GM12878 (cell line): ENCODE results near the gene SUZ12. TPM values are rescaled to one million over a fixed set of nuclear protein-coding genes. Genes with fewer than 3 reads are reported as not detected.
"Not testable (repeated sequence)": the region's sequence is repeated elsewhere in the genome, so short reads cannot be mapped to it uniquely, and the experiment has no call there.

ENCODE experiments used
- ATAC-seq: fragments of 200-7000 bp; cut with Tn5 transposase; 3 replicates; pipeline ENCODE4 v1.9.1; 2020; ENCODE audit warnings: mild to moderate bottlenecking, moderate library complexity
- BruUV-seq: library from RNA; stranded (reverse); fragments of 400-500 nt; replicated peaks from 2 replicates; lab custom pipeline; 2021; lab: Mats Ljungman, UMichigan
- CTCF ChIA-PET: fragments of 300-600 bp; sonication (Branson Sonifier 250); formaldehyde crosslinking; extraction: SDS; loops from one replicate; lab custom pipeline; 2021; ENCODE audit warnings: inconsistent platforms; lab: Yijun Ruan, JAX
- POLR2A ChIA-PET: fragments of 350-600 bp; formaldehyde crosslinking; extraction: SDS; loops from one replicate; lab custom pipeline; 2021; ENCODE audit warnings: inconsistent platforms; lab: Charles Lee
- RAD21 ChIA-PET: fragments of 300-600 bp; sonication (Branson Sonifier 250); formaldehyde crosslinking; loops from one replicate; lab custom pipeline; 2023; ENCODE audit warnings: antibody characterized with exemption; ENCODE audit not compliant: unreplicated experiment; lab: Charles Lee
- SMC1A ChIA-PET: fragments of 300-600 bp; sonication (Branson Sonifier 250); formaldehyde crosslinking; loops from one replicate; lab custom pipeline; 2023; ENCODE audit not compliant: unreplicated experiment, uncharacterized antibody; lab: Charles Lee
- DNase-seq: peaks from one replicate; pipeline ENCODE4 v3.0.0-alpha.2; 2011; ENCODE audit warnings: low read depth, low spot score
- FAIRE-seq: peaks from 3 replicates; lab custom pipeline; 2011; peaks lifted over from hg19 to GRCh38; lab: Jason Lieb, UNC
- H2AFZ ChIP-seq: 2 replicates; pipeline ENCODE4 v1.6.0; 2011; ENCODE audit warnings: low read depth, low read length, control low read depth; ENCODE audit not compliant: control insufficient read depth
- H3K27ac ChIP-seq: 2 replicates; pipeline ENCODE4 v1.5.1; 2011; ENCODE audit warnings: control low read depth; ENCODE audit not compliant: control insufficient read depth, insufficient read depth
- H3K27me3 ChIP-seq, 2 experiments: replicated peaks in 1 of 2; 2 replicates each; pipeline versions ENCODE4 v1.6.0 to v1.6.1; 2011; ENCODE audit warnings: low read length in 1 of 2; ENCODE audit not compliant: control insufficient read depth in 2 of 2, insufficient read depth in 2 of 2
- H3K36me3 ChIP-seq, 2 experiments: 2 replicates each; pipeline ENCODE4 v1.5.1; 2011; ENCODE audit warnings: low read length in 1 of 2; ENCODE audit not compliant: control insufficient read depth in 2 of 2, insufficient read depth in 2 of 2
- H3K4me1 ChIP-seq: 2 replicates; pipeline ENCODE4 v1.6.1; 2011; ENCODE audit warnings: mild to moderate bottlenecking, low read length, moderate library complexity, mixed read lengths; ENCODE audit not compliant: control insufficient read depth, insufficient read depth
- H3K4me2 ChIP-seq: 2 replicates; pipeline ENCODE4 v1.6.0; 2011; ENCODE audit warnings: control low read depth; ENCODE audit not compliant: control insufficient read depth, insufficient read depth
- H3K4me3 ChIP-seq: fragments of 200-600 bp; sonication (generic); 2 replicates; pipeline ENCODE4 v1.5.1; 2016
- H3K79me2 ChIP-seq: 2 replicates; pipeline ENCODE4 v1.6.0; 2011; ENCODE audit warnings: low read length; ENCODE audit not compliant: control insufficient read depth, insufficient read depth
- H3K9ac ChIP-seq: 2 replicates; pipeline ENCODE4 v1.8.0; 2011; ENCODE audit warnings: low read length, control low read depth, mixed read lengths; ENCODE audit not compliant: control insufficient read depth, insufficient read depth
- H3K9me3 ChIP-seq: replicated peaks from 3 replicates; pipeline ENCODE4 v1.5.1; 2011; ENCODE audit warnings: mild to moderate bottlenecking, low read length; ENCODE audit not compliant: control insufficient read depth, insufficient read depth
- H4K20me1 ChIP-seq: 2 replicates; pipeline ENCODE4 v1.6.0; 2011; ENCODE audit not compliant: control insufficient read depth, insufficient read depth
- WGBS: methylation state at CpG from one replicate; pipeline ENCODE4 v1.1.6; 2016; ENCODE audit warnings: low lambda C conversion rate; ENCODE audit not compliant: insufficient replicate concordance, insufficient coverage; ENCODE audit errors: missing lambda C conversion rate; 5-methylcytosine and 5-hydroxymethylcytosine counted together
- in situ Hi-C: fragments of 300-500 bp; cut with MboI; formaldehyde crosslinking; loops from 9 replicates; pipeline ENCODE4 v1.14.3; 2018; ENCODE audit warnings: mixed read lengths
- intact Hi-C: fragments of 100-400 bp; cut with micrococcal nuclease; formaldehyde crosslinking; loops from one replicate; pipeline ENCODE4 v1.14.2; 2022; ENCODE audit not compliant: unreplicated experiment
- polyA plus RNA-seq, 11 experiments: library from polyadenylated mRNA; depleted of rRNA in 4 of 11; unstranded in 6 of 11; stranded (reverse) in 5 of 11; fragments of >200 nt; fragmentation: Nextera tagmentation in 4 of 11; fragmentation: Illumina TruSeq in 1 of 11; extraction: Ambion mirVana in 4 of 11; extraction: Trizol in 1 of 11; gene quantifications; 1 replicate in 1 of 11; 2 replicates in 10 of 11; pipeline versions ENCODE4 v1.2.1 to v1.2.3, GENCODE V29; 2011 to 2016; ENCODE audit warnings: inconsistent platforms in 2 of 11, missing spikeins in 2 of 11, low read depth in 1 of 11
- small RNA-seq: library from RNA; depleted of rRNA; stranded (forward); fragments of <200 nt; gene quantifications from one replicate; pipeline ENCODE3, GENCODE V24; 2014
- total RNA-seq, 4 experiments: library from RNA; depleted of rRNA in 3 of 4; stranded (reverse); fragments of >200 nt in 3 of 4; fragmentation: Illumina TruSeq in 1 of 4; extraction: Trizol in 1 of 4; gene quantifications; 2 replicates each; pipeline versions ENCODE4 v1.2.1 to v1.2.3, GENCODE V29; 2013 to 2021

Gene SUZ12
- total and polyA plus RNA-seq, 10 of the 15 experiments (the other 5 are each of a cell fraction or from before 2014, with no cell fraction given) = 19.2 to 69.2 (median 34.5) TPM

DNA sequence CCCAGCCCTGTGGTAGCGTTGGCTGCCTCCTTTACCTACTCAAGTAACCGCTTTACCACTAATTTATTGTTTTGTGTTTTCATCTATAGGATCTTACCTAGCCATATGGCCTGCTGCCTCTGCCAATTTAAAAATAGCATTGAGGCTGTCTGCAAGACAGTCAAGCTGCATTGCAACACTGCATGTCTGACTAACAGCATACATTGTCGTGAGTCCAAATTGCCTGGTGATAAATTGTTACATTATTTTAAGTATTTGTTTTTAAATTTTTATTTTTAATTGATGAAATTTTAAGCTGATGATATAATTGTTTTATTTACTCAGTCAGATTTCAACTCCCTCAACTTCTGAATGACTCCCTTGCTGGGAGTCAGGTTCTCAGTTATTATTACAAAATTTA lies 108.8 kb downstream of the SUZ12 start:
- FAIRE-seq, in situ Hi-C loops, BruUV-seq, H3K36me3 ChIP-seq, H3K4me1 ChIP-seq, H3K27ac ChIP-seq, H3K9me3 ChIP-seq, intact Hi-C loops, SMC1A ChIA-PET, RAD21 ChIA-PET, H3K79me2 ChIP-seq, POLR2A ChIA-PET, DNase-seq, H3K4me3 ChIP-seq, H3K9ac ChIP-seq, ATAC-seq, H3K4me2 ChIP-seq, H3K27me3 ChIP-seq, H4K20me1 ChIP-seq, H2AFZ ChIP-seq: not testable (repeated sequence)
- CTCF ChIA-PET = interaction anchor here (0.7 to 1.0 kb wide), 2 partner anchors 90 to 94 kb away, joined by 3 read pairs; no protein-coding TSS in a partner anchor
- 100% methylated on average over 3 of the region's 3 CpGs for WGBS

DNA sequence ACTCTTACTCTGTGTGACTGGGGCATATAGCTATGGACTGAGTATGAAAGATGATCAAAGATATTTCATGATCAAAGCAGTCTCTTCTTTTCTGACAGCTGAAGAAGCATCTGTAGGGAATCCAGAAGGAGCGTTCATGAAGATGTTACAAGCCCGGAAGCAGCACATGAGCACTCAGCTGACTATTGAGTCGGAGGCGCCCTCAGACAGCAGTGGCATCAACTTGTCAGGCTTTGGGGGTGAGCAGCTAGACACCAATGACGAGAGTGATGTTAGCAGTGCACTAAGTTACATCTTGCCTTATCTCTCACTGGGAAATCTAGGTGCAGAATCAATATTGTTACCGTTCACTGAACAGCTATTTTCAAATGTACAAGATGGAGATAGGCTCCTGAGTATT lies 110.9 kb downstream of the SUZ12 start:
- ATAC-seq, DNase-seq, in situ Hi-C loops, POLR2A ChIA-PET, H3K36me3 ChIP-seq, H4K20me1 ChIP-seq, H3K27me3 ChIP-seq, H3K4me1 ChIP-seq, intact Hi-C loops, H3K9ac ChIP-seq, H3K4me2 ChIP-seq, RAD21 ChIA-PET, BruUV-seq, H3K4me3 ChIP-seq, H3K27ac ChIP-seq, CTCF ChIA-PET, H3K9me3 ChIP-seq, H3K79me2 ChIP-seq, SMC1A ChIA-PET, H2AFZ ChIP-seq, FAIRE-seq: not testable (repeated sequence)
- 91% methylated on average over 6 of the region's 6 CpGs for WGBS

Small RNA genes lying within 50 kb of the gene (small RNA-seq; reads per million reads assigned to genes)
- gene AC090616.4 = not detected
- 0.16 reads per million for gene RNA5SP437

Other genes with a start within 250 kb of the SUZ12 start
- 41.7 and 41.9 TPM in 2 replicates for gene COPRS, start 77.8 kb upstream of the SUZ12 start, total RNA-seq (2014; rRNA removed)
- 29.3 and 32.8 TPM in 2 replicates for gene COPRS, start 77.8 kb upstream of the SUZ12 start, total RNA-seq (2014; rRNA removed; fragmentation: Illumina TruSeq; extraction: Trizol)
- 25.6 and 31.2 TPM in 2 replicates for gene COPRS, start 77.8 kb upstream of the SUZ12 start, total RNA-seq (2021)
- gene COPRS, start 77.8 kb upstream of the SUZ12 start, polyA plus RNA-seq (2011; rRNA removed) = 25.1 and 30.0 TPM in 2 replicates
- 30.0 and 33.3 TPM in 2 replicates for gene COPRS, start 77.8 kb upstream of the SUZ12 start, polyA plus RNA-seq (2014; fragmentation: Illumina TruSeq; extraction: Trizol)
- 10 to 100 TPM in 1 of 2 experiments, 1 to 10 TPM in 1; 6.3 to 15.9 TPM for gene COPRS, start 77.8 kb upstream of the SUZ12 start, polyA plus RNA-seq (2014; fragmentation: Nextera tagmentation; extraction: Ambion mirVana)
- gene COPRS, start 77.8 kb upstream of the SUZ12 start, polyA plus RNA-seq (2014; rRNA removed) = 35.3 and 42.3 TPM in 2 replicates
- gene COPRS, start 77.8 kb upstream of the SUZ12 start, polyA plus RNA-seq (2016; fragmentation: Nextera tagmentation; extraction: Ambion mirVana) = 10 to 100 TPM; 35.7 to 39.9 TPM
- gene UTP6, start 35.3 kb upstream of the SUZ12 start, total RNA-seq (2014; rRNA removed) = 47.4 and 65.7 TPM in 2 replicates
- gene UTP6, start 35.3 kb upstream of the SUZ12 start, total RNA-seq (2014; rRNA removed; fragmentation: Illumina TruSeq; extraction: Trizol) = 69.4 and 69.9 TPM in 2 replicates
- gene UTP6, start 35.3 kb upstream of the SUZ12 start, total RNA-seq (2021) = 90.8 and 91.7 TPM in 2 replicates
- 76.6 and 130 TPM in 2 replicates for gene UTP6, start 35.3 kb upstream of the SUZ12 start, polyA plus RNA-seq (2011; rRNA removed)
- 59.3 and 69.8 TPM in 2 replicates for gene UTP6, start 35.3 kb upstream of the SUZ12 start, polyA plus RNA-seq (2014; fragmentation: Illumina TruSeq; extraction: Trizol)
- 100 to 1,000 TPM; 134 to 137 TPM for gene UTP6, start 35.3 kb upstream of the SUZ12 start, polyA plus RNA-seq (2014; fragmentation: Nextera tagmentation; extraction: Ambion mirVana)
- 59.8 and 70.2 TPM in 2 replicates for gene UTP6, start 35.3 kb upstream of the SUZ12 start, polyA plus RNA-seq (2014; rRNA removed)
- 100 to 1,000 TPM; 136 to 138 TPM for gene UTP6, start 35.3 kb upstream of the SUZ12 start, polyA plus RNA-seq (2016; fragmentation: Nextera tagmentation; extraction: Ambion mirVana)
- gene LRRC37B, start 70.4 kb downstream of the SUZ12 start, total RNA-seq (2014; rRNA removed) = 9.1 and 9.6 TPM in 2 replicates
- 11.2 and 13.2 TPM in 2 replicates for gene LRRC37B, start 70.4 kb downstream of the SUZ12 start, total RNA-seq (2014; rRNA removed; fragmentation: Illumina TruSeq; extraction: Trizol)
- 8.8 and 12.5 TPM in 2 replicates for gene LRRC37B, start 70.4 kb downstream of the SUZ12 start, total RNA-seq (2021)
- 25.5 and 25.7 TPM in 2 replicates for gene LRRC37B, start 70.4 kb downstream of the SUZ12 start, polyA plus RNA-seq (2011; rRNA removed)
- 11.0 and 18.4 TPM in 2 replicates for gene LRRC37B, start 70.4 kb downstream of the SUZ12 start, polyA plus RNA-seq (2014; fragmentation: Illumina TruSeq; extraction: Trizol)
- gene LRRC37B, start 70.4 kb downstream of the SUZ12 start, polyA plus RNA-seq (2014; fragmentation: Nextera tagmentation; extraction: Ambion mirVana) = 1 to 10 TPM; 3.2 to 3.4 TPM
- gene LRRC37B, start 70.4 kb downstream of the SUZ12 start, polyA plus RNA-seq (2014; rRNA removed) = 8.9 TPM in 2 replicates
- gene LRRC37B, start 70.4 kb downstream of the SUZ12 start, polyA plus RNA-seq (2016; fragmentation: Nextera tagmentation; extraction: Ambion mirVana) = 1 to 10 TPM; 4.2 to 6.2 TPM
- 20.5 and 29.8 TPM in 2 replicates for gene RHOT1, start 205.5 kb downstream of the SUZ12 start, total RNA-seq (2014; rRNA removed)
- gene RHOT1, start 205.5 kb downstream of the SUZ12 start, total RNA-seq (2014; rRNA removed; fragmentation: Illumina TruSeq; extraction: Trizol) = 26.5 and 30.8 TPM in 2 replicates
- gene RHOT1, start 205.5 kb downstream of the SUZ12 start, total RNA-seq (2021) = 16.5 and 16.8 TPM in 2 replicates
- 68.2 and 111 TPM in 2 replicates for gene RHOT1, start 205.5 kb downstream of the SUZ12 start, polyA plus RNA-seq (2011; rRNA removed)
- gene RHOT1, start 205.5 kb downstream of the SUZ12 start, polyA plus RNA-seq (2014; fragmentation: Illumina TruSeq; extraction: Trizol) = 25.0 and 29.3 TPM in 2 replicates
- 10 to 100 TPM; 13.3 to 14.1 TPM for gene RHOT1, start 205.5 kb downstream of the SUZ12 start, polyA plus RNA-seq (2014; fragmentation: Nextera tagmentation; extraction: Ambion mirVana)
- 13.8 and 17.7 TPM in 2 replicates for gene RHOT1, start 205.5 kb downstream of the SUZ12 start, polyA plus RNA-seq (2014; rRNA removed)
- 10 to 100 TPM; 25.7 to 27.1 TPM for gene RHOT1, start 205.5 kb downstream of the SUZ12 start, polyA plus RNA-seq (2016; fragmentation: Nextera tagmentation; extraction: Ambion mirVana)